Activated CD8-positive, alpha-beta memory T cell treated with anti-CD3 and anti-CD28 coated beads, Interleukin-2, amount 50 U/mL, for 1 hour (primary cell): ENCODE data around the gene NAALAD2.

Source experiments
- DNase-seq: peaks from one replicate; pipeline ENCODE4 v3.0.0-alpha.2; 2020; ENCODE audit errors: extremely low read depth

Gene NAALAD2

GRCh38 chr11:90241414-90241813 is 107.0 kb downstream of the NAALAD2 start:
- DNase-seq, result no peak
